Panc1 (cell line): ENCODE results near the gene ADTRP.

Experiments
- CTCF ChIP-seq: fragments of 450-650 bp; IDR thresholded peaks from 2 replicates; pipeline ENCODE4 v1.5.1; 2017; ENCODE audit warnings: mild to moderate bottlenecking
- POLR2AphosphoS5 ChIP-seq: IDR thresholded peaks from 2 replicates; pipeline ENCODE4 v1.6.1; 2012; ENCODE audit warnings: mild to moderate bottlenecking, low read depth, low read length, moderate library complexity
- SIN3A ChIP-seq: IDR thresholded peaks from 2 replicates; pipeline ENCODE4 v1.6.1; 2012; ENCODE audit warnings: low read depth, mild to moderate bottlenecking, low read length, moderate library complexity, borderline replicate concordance; ENCODE audit not compliant: insufficient read depth
- TF ChIP-seq, protein P1 (sequence below), 2 experiments: IDR thresholded peaks; 2 replicates each; pipeline ENCODE4 v1.6.1; 2011 to 2012; ENCODE audit warnings: low read depth in 2 of 2, control low read depth in 1 of 2, low read length in 1 of 2, mild to moderate bottlenecking in 1 of 2, moderate library complexity in 1 of 2; ENCODE audit not compliant: insufficient read depth in 1 of 2

GRCh38 chr6:11770546-11771466 lies 7.8 kb downstream of the ADTRP start:
- no peak for TF ChIP-seq CTCF
- TF ChIP-seq, protein P1, sequence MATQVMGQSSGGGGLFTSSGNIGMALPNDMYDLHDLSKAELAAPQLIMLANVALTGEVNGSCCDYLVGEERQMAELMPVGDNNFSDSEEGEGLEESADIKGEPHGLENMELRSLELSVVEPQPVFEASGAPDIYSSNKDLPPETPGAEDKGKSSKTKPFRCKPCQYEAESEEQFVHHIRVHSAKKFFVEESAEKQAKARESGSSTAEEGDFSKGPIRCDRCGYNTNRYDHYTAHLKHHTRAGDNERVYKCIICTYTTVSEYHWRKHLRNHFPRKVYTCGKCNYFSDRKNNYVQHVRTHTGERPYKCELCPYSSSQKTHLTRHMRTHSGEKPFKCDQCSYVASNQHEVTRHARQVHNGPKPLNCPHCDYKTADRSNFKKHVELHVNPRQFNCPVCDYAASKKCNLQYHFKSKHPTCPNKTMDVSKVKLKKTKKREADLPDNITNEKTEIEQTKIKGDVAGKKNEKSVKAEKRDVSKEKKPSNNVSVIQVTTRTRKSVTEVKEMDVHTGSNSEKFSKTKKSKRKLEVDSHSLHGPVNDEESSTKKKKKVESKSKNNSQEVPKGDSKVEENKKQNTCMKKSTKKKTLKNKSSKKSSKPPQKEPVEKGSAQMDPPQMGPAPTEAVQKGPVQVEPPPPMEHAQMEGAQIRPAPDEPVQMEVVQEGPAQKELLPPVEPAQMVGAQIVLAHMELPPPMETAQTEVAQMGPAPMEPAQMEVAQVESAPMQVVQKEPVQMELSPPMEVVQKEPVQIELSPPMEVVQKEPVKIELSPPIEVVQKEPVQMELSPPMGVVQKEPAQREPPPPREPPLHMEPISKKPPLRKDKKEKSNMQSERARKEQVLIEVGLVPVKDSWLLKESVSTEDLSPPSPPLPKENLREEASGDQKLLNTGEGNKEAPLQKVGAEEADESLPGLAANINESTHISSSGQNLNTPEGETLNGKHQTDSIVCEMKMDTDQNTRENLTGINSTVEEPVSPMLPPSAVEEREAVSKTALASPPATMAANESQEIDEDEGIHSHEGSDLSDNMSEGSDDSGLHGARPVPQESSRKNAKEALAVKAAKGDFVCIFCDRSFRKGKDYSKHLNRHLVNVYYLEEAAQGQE (IDR thresholded peaks at IDR 0.05; ENCODE audit: insufficient read depth in 1 of 2, low read depth in 2 of 2, low read length in 1 of 2) = no peak
- TF ChIP-seq POLR2AphosphoS5 = no peak
- no peak for TF ChIP-seq SIN3A
